ENCODE data around the gene SCAF1. TPM values are rescaled to one million over a fixed set of nuclear protein-coding genes. Genes with fewer than 3 reads are reported as not detected.

The SCAF1 gene
- polyA plus RNA-seq, 1 experiment, result 3.4 TPM

- ChIA-PET CTCF (interaction anchor here (1.2 to 2.6 kb wide), 3 partner anchors 12 to 18 kb away, joined by 4 to 8 read pairs (median 4); no protein-coding TSS in a partner anchor), POLR2A (no interaction called here)
- no peak for TF ChIP-seq CTCF (IDR thresholded peaks at IDR 0.05; ENCODE audit: insufficient read depth, low read depth, low read length)
- Histone ChIP-seq H3K27me3 (ENCODE audit: control insufficient read depth, insufficient read depth, low read length) (no peaks in the 10 kb centered on the region), H3K36me3 (ENCODE audit: control insufficient read depth, insufficient read depth, low read length) (peaks cover 60% of the 10 kb centered on the region), H3K4me3 (ENCODE audit: low read depth, low read length) (no peak overlapping the region)
- no peak for DNase-seq (ENCODE audit: low read depth)
These were observed 14.6 kb downstream of the SCAF1 start for GRCh38 chr19:49656456-49657109.

DNA sequence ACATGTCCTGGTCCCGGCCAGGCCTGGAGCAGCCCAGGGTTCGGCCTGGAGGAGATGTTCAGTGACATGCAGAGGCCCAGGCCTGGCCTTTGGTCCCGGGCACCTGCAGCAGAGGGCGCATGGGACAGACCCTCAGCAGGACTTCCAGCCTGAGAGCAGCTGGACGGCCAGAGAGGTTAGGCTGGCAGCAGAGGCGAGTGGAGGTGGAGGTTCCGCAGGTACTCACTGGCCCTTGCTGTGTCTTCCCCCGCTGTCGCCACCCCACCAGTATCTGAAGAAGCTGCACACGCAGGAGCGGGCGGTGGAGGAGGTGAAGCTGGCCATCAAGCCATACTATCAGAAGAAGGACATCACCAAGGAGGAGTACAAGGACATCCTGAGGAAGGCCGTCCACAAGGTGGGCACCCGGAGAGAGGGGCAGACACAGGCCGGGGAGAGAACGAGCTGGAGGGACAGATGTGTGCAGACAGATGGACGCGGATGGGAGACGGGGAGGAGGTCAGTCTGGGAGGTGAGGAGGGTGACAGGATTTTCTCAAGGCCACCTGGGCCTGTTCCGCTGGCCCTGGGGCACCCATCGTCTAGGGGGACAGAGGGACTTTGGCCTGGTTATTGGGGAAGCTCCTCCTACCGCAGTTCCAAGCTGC, 15.6 kb downstream of the SCAF1 start:
- no peaks in the 10 kb centered on the region for H3K27me3 ChIP-seq (ENCODE audit: control insufficient read depth, insufficient read depth, low read length)
- DNase-seq (ENCODE audit: low read depth), result no peak
- ChIA-PET POLR2A (no interaction called here), CTCF (interaction anchor here (1.2 to 2.6 kb wide), 3 partner anchors 13 to 17 kb away, joined by 4 to 8 read pairs (median 4); no protein-coding TSS in a partner anchor)
- TF ChIP-seq CTCF (IDR thresholded peaks at IDR 0.05; ENCODE audit: insufficient read depth, low read depth, low read length), result no peak
- peaks cover 58% of the 10 kb centered on the region for H3K36me3 ChIP-seq (ENCODE audit: control insufficient read depth, insufficient read depth, low read length)
- no peak overlapping the region for H3K4me3 ChIP-seq (ENCODE audit: low read depth, low read length)

GRCh38 chr19:49658139-49658517, 16.1 kb downstream of the SCAF1 start:
- DNase-seq (ENCODE audit: low read depth), result no peak
- Histone ChIP-seq H3K27me3 (ENCODE audit: control insufficient read depth, insufficient read depth, low read length) (no peaks in the 10 kb centered on the region), H3K4me3 (ENCODE audit: low read depth, low read length) (no peak overlapping the region), H3K36me3 (ENCODE audit: control insufficient read depth, insufficient read depth, low read length) (peaks cover 60% of the 10 kb centered on the region)
- TF ChIP-seq CTCF (IDR thresholded peaks at IDR 0.05; ENCODE audit: insufficient read depth, low read depth, low read length), result no peak
- POLR2A ChIA-PET, result no interaction called here
- CTCF ChIA-PET, result interaction anchor here (1.2 to 2.6 kb wide), 3 partner anchors 15 to 32 kb away, joined by 4 to 8 read pairs (median 4); no protein-coding TSS in a partner anchor

DNA sequence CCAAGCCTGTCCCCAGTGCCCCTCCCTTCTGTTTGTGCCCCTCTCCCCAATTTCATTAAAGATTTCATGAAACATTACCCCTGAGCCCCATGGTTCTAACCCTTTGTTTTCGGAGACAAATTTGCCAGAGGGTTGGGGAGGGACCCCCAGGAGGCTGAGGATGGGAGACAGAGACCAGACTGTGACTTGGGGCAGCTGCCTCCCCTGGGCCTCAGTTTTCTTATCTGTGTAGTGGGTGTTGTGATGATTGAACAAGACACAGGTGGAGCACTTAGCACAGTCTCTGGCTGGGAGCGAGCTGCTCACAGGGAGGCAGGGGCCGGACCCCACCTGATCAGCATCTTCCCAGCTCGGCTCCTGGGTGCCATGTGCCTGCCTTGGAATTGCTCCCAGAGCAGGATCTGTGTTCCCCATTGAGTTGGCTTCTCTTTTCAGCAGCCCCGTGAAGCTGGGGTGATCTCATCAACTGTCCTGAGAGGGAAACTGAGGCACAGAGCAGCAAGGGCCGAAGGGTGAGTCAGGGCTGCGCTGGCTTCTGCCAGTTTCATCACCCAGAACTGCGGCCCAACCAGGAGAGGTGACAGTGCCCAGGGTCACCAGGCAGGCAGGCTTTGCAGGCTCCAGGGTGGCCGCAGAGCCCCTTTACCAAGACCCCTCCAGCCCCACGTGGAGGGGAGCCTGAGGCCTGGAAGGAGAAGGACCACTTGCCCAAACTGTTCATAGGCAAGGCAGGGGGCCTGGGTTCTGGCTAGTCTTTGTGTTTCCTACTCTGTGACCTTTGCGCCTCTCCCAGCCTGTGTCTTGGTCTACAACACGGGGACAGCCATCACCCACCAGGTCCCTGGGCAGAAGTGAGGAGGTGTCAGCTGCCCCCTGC, 16.8 kb downstream of the SCAF1 start:
- ChIA-PET POLR2A (interaction anchor here (0.5 kb wide), 1 partner anchor 17 kb away, joined by 3 read pairs; the partner anchor contains the start of gene SCAF1), CTCF (interaction anchor here (1.2 kb wide), 1 partner anchor 31 kb away, joined by 4 read pairs; no protein-coding TSS in a partner anchor)
- peaks cover 56% of the 10 kb centered on the region for H3K36me3 ChIP-seq (ENCODE audit: control insufficient read depth, insufficient read depth, low read length)

More for the DNA sequence above, 16.8 kb downstream of the SCAF1 start:
- H3K4me3 ChIP-seq (ENCODE audit: low read depth, low read length), result no peak overlapping the region
- no peak for DNase-seq (ENCODE audit: low read depth)
- H3K27me3 ChIP-seq (ENCODE audit: control insufficient read depth, insufficient read depth, low read length), result no peaks in the 10 kb centered on the region
- no peak for TF ChIP-seq CTCF (IDR thresholded peaks at IDR 0.05; ENCODE audit: insufficient read depth, low read depth, low read length)

Data from BJ (cell line).